ENCODE measurements around the gene ZNF771. TPM values are rescaled to one million over a fixed set of nuclear protein-coding genes. Genes with fewer than 3 reads are reported as not detected.
A peak's percentile ranks its signal among the peaks of the same experiment; 100 is the strongest.

Gene ZNF771
- total and polyA plus RNA-seq, 9 of the 15 experiments (the other 6 are each of a cell fraction or from before 2014, with no cell fraction given) = 1.5 to 12.6 (median 4.4) TPM

GRCh38 chr16:30446203-30446595 lies 38.8 kb downstream of the ZNF771 start (continued):
- TF ChIP-seq ZNF395 (CRISPR knock-in tag; IDR thresholded peaks at IDR 0.05) (0 out of 2 replicates have a peak, but pooled peaks have one; percentile 6), HMG20B (CRISPR knock-in tag; IDR thresholded peaks at IDR 0.05) (no peak), ZBTB9 (CRISPR knock-in tag; IDR thresholded peaks at IDR 0.05) (0 out of 2 replicates have a peak, but pooled peaks have one; percentile 27), ZNF589 (CRISPR knock-in tag; IDR thresholded peaks at IDR 0.05; ENCODE audit: low read depth) (peak; percentile 2; the same call in 1 of the 2 replicates), CUX1 (CRISPR knock-in tag; IDR thresholded peaks at IDR 0.05) (no peak), HNRNPLL (IDR thresholded peaks at IDR 0.05; ENCODE audit: low read depth, low read length, poor library complexity, severe bottlenecking) (no peak), COPS2 (conservative IDR thresholded peaks at IDR 0.05) (no peak), ZNF277 (CRISPR knock-in tag; IDR thresholded peaks at IDR 0.05; ENCODE audit: borderline replicate concordance) (no peak), BRCA1 (IDR thresholded peaks at IDR 0.05) (no peak), BRCA1 (CRISPR knock-in tag; IDR thresholded peaks at IDR 0.05) (no peak), HINFP (tag; conservative IDR thresholded peaks at IDR 0.05; ENCODE audit: low read depth) (0 out of 2 replicates have a peak, but pooled peaks have one; percentile 7), CC2D1A (IDR thresholded peaks at IDR 0.05) (0 out of 2 replicates have a peak, but pooled peaks have one; percentile 20), RAD51 (IDR thresholded peaks at IDR 0.05; ENCODE audit: borderline replicate concordance, low read depth) (peak; percentile 10; the same call in 1 of the 2 replicates)

Data from K562 (cell line).